ENCODE measurements around the gene CD34.

CD34 gene

DNA sequence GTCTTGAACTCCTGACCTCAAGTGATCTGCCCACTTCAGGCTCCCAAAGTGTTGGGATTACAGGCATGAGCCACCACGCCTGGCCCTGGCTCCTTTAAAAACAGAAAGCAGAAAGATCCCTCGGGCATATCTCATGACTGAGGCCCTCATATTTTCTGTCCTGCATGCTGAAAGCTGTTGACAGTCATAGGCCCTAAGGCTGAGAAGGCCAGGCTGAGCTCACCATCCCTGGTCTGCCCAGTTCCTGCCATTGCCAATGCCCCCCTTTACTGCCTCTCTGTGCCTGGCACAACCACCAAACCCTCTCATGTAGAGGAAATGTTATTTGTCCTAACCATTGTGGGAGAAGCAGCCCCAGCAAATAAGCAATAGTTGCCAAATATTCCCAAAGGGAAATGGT lies 12.7 kb downstream of the CD34 start:
- H3K27me3 ChIP-seq (ENCODE audit: insufficient read depth, low read length), result no peaks in the 10 kb centered on the region
- H3K4me1 ChIP-seq (ENCODE audit: control insufficient read depth, insufficient read depth, low read length, unreplicated experiment), result no peaks in the 10 kb centered on the region
- H3K36me3 ChIP-seq (ENCODE audit: insufficient read depth, low read length), result no peaks in the 10 kb centered on the region
- no peak overlapping the region for H2AFZ ChIP-seq (ENCODE audit: low read length, unreplicated experiment)
- H3K79me2 ChIP-seq (ENCODE audit: control insufficient read depth, insufficient read depth, low read length, unreplicated experiment), result no peaks in the 10 kb centered on the region
- H3K4me3 ChIP-seq (ENCODE audit: low read depth, low read length), result no peak overlapping the region
- H3K27ac ChIP-seq (ENCODE audit: low read depth, low read length), result no peak overlapping the region

DNA sequence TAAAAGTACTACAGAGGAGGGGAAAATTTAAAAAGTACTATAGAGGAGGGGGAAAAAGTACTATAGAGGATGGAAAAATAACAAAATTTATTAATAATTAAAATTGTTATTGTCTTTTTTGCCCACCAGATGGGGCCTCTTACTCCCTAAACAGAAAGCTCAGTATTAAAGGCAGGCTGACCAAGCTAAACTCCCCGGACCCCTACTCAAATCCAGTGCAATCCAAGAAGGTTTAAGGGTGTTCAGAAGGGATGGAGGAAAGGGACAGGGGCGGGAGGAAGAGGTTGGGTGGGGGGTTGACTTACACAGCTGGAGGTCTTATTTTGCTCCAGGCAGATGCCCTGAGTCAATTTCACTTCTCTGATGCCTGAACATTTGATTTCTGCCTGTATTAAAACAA lies 13.7 kb downstream of the CD34 start:
- Histone ChIP-seq H3K27ac (ENCODE audit: low read depth, low read length) (no peak overlapping the region), H3K4me3 (ENCODE audit: low read depth, low read length) (no peak overlapping the region), H3K4me1 (ENCODE audit: control insufficient read depth, insufficient read depth, low read length, unreplicated experiment) (no peaks in the 10 kb centered on the region), H2AFZ (ENCODE audit: low read length, unreplicated experiment) (no peak overlapping the region), H3K36me3 (ENCODE audit: insufficient read depth, low read length) (no peaks in the 10 kb centered on the region), H3K27me3 (ENCODE audit: insufficient read depth, low read length) (no peaks in the 10 kb centered on the region), H3K79me2 (ENCODE audit: control insufficient read depth, insufficient read depth, low read length, unreplicated experiment) (no peaks in the 10 kb centered on the region)

DNA sequence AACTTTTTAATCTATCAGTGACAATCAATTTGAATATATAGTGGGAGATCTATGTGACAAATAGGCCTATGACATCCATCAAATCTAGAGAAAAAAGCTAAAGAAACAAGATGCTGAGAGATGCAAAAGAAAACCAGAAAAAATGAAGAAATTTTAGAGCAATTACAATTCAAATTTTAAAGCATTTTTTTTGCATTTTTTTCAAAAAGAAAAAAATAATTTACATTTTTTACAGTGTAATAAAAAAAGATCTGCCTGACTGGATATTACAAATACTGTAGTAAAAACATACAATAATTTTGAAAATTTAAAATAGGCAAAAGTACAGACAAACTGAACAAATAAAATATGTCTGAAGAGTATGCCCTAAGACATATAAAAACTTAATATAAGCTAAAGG lies 14.4 kb downstream of the CD34 start:
- H3K36me3 ChIP-seq (ENCODE audit: insufficient read depth, low read length), result no peaks in the 10 kb centered on the region
- no peak overlapping the region for H3K27ac ChIP-seq (ENCODE audit: low read depth, low read length)
- H3K4me3 ChIP-seq (ENCODE audit: low read depth, low read length), result no peak overlapping the region
- H2AFZ ChIP-seq (ENCODE audit: low read length, unreplicated experiment), result peak overlapping the region; percentile 13
- H3K79me2 ChIP-seq (ENCODE audit: control insufficient read depth, insufficient read depth, low read length, unreplicated experiment), result no peaks in the 10 kb centered on the region
- no peaks in the 10 kb centered on the region for H3K27me3 ChIP-seq (ENCODE audit: insufficient read depth, low read length)
- H3K4me1 ChIP-seq (ENCODE audit: control insufficient read depth, insufficient read depth, low read length, unreplicated experiment), result peaks cover under 1% of the 10 kb centered on the region

DNA sequence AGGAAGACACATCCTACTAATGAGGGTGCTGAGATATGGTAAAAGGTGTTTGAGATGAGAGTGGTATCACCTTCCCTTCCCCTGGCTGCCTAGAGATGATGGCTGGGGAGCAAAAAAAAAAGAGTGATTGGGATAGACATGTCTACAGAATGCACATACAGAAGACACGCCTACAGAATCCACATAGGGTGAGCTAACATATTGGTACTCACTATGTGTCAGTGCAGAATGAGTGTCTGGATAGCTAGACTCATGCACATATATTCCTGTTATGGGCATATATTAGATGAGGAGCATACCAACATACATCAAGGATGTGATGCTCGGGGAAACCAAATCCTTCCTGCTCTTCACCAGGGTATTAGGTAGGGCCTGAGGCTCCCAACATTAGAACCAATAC lies 16.2 kb downstream of the CD34 start:
- Histone ChIP-seq H3K27ac (ENCODE audit: low read depth, low read length) (no peak overlapping the region), H3K4me3 (ENCODE audit: low read depth, low read length) (no peak overlapping the region), H3K27me3 (ENCODE audit: insufficient read depth, low read length) (no peaks in the 10 kb centered on the region), H3K36me3 (ENCODE audit: insufficient read depth, low read length) (no peaks in the 10 kb centered on the region), H3K79me2 (ENCODE audit: control insufficient read depth, insufficient read depth, low read length, unreplicated experiment) (no peaks in the 10 kb centered on the region), H3K4me1 (ENCODE audit: control insufficient read depth, insufficient read depth, low read length, unreplicated experiment) (peaks cover 19% of the 10 kb centered on the region), H2AFZ (ENCODE audit: low read length, unreplicated experiment) (no peak overlapping the region)

DNA sequence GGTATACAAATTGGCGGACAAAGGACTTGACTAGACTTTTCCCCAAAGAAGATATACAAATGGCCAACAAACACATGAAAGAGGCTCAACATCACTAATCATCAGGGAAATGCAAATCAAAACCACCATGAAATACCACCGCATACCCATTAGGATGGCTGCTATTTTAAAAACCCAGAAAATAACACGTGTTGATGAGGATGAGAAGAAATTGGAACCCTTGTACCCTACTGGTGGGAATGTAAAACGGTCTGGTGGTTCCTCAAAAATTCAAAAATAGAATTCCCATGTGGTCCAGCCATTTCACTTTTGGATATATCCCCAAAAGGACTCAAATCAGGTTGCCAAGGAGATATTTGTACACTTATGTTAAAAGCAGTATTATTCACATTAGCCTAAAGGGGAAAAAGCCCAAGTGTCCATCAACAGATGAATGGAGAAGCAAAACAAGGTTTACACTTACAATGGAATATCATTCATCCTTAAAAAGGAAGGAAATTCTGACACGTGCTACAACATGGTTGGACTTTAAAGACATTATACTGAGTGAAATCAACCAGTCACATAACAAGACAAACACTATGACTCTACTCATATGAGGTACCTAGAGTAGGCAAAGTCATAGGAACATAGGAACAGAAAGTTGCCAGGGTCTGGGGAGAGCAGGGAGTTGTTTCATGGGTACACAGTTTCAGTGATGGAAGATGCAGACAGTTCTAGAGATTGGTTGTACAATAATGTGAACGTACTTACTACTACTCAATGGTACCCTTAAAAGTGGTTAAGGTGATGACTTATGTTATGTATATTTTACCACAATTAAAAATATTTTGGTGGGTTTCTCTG lies 17.0 kb downstream of the CD34 start:
- Histone ChIP-seq H3K27me3 (ENCODE audit: insufficient read depth, low read length) (no peaks in the 10 kb centered on the region), H3K36me3 (ENCODE audit: insufficient read depth, low read length) (no peaks in the 10 kb centered on the region), H3K4me1 (ENCODE audit: control insufficient read depth, insufficient read depth, low read length, unreplicated experiment) (peaks cover 26% of the 10 kb centered on the region), H3K27ac (ENCODE audit: low read depth, low read length) (no peak overlapping the region), H2AFZ (ENCODE audit: low read length, unreplicated experiment) (no peak overlapping the region), H3K79me2 (ENCODE audit: control insufficient read depth, insufficient read depth, low read length, unreplicated experiment) (no peaks in the 10 kb centered on the region), H3K4me3 (ENCODE audit: low read depth, low read length) (no peak overlapping the region)

DNA sequence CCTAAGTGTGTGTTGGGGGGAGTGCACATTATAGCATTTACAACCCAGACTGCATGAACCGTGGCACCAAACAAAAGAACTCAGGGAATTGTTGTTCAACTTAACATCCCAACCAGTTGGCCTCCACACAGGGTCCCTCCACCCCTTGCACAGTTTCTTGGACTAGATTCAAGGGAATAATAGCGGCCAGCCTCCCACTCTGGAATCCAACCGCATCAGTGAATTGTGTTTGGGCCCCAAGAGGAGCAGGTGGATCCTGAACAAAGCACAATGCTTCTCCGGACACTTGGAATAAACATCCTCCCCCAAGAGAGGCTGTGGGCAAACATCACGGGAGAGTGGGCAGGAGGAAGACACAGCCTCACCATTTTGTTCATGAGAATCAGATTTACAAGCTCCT lies 18.2 kb downstream of the CD34 start:
- H3K79me2 ChIP-seq (ENCODE audit: control insufficient read depth, insufficient read depth, low read length, unreplicated experiment), result no peaks in the 10 kb centered on the region
- no peak overlapping the region for H2AFZ ChIP-seq (ENCODE audit: low read length, unreplicated experiment)
- H3K27me3 ChIP-seq (ENCODE audit: insufficient read depth, low read length), result no peaks in the 10 kb centered on the region
- H3K4me3 ChIP-seq (ENCODE audit: low read depth, low read length), result no peak overlapping the region
- peaks cover 37% of the 10 kb centered on the region for H3K4me1 ChIP-seq (ENCODE audit: control insufficient read depth, insufficient read depth, low read length, unreplicated experiment)
- H3K36me3 ChIP-seq (ENCODE audit: insufficient read depth, low read length), result no peaks in the 10 kb centered on the region
- H3K27ac ChIP-seq (ENCODE audit: low read depth, low read length), result no peak overlapping the region

DNA sequence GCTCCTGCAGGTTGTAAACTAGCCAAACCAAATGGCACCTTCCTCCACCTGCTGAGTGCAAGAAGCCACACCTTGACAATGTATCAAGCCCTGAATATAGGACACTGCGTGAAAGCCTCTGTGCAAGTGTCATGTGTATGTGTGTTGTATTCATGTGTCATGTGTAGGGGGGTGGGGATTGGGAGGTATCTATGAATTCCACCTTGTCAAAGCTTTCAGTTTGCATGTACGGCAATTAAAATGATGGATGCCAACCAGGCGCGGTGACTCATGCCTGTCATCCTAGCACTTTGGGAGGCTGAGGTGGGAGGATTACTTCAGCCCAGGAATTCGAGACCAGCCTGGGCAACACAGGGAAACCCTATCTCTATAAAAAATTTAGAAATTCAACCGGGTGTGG lies 19.8 kb downstream of the CD34 start:
- H2AFZ ChIP-seq (ENCODE audit: low read length, unreplicated experiment), result no peak overlapping the region
- no peaks in the 10 kb centered on the region for H3K79me2 ChIP-seq (ENCODE audit: control insufficient read depth, insufficient read depth, low read length, unreplicated experiment)
- H3K27me3 ChIP-seq (ENCODE audit: insufficient read depth, low read length), result no peaks in the 10 kb centered on the region
- no peaks in the 10 kb centered on the region for H3K36me3 ChIP-seq (ENCODE audit: insufficient read depth, low read length)
- H3K27ac ChIP-seq (ENCODE audit: low read depth, low read length), result peak overlapping the region; percentile 93
- H3K4me1 ChIP-seq (ENCODE audit: control insufficient read depth, insufficient read depth, low read length, unreplicated experiment), result peaks cover 37% of the 10 kb centered on the region
- H3K4me3 ChIP-seq (ENCODE audit: low read depth, low read length), result no peak overlapping the region

DNA sequence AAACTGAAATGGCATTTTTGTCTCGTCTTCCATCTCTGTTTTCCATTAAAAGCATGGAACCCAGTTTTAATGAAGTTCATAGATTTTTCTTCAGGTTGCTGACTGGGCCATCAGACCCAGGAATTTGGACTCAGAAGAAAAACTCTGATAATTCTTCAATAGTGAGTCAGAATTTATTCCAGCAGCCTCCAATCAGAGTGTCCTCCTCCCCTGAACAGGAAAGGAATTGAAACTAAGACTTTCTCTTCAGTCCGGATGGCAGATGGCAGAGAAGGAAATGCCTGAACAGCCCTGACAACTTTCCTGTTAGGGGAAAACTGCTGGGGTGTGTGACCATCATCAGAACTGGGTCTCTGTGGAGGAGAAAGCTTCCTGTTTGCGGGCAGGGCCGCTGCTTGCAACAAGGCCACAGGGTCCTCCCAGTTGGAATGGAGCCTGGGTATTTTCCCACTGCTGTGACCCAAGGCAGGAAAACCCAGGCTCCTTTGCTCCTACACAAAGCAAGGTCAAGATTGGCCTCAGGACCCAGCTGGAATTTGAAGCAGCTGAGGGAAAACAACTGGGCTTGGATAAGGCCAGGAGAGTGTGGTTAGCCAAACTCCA lies 20.7 kb downstream of the CD34 start:
- H3K4me3 ChIP-seq (ENCODE audit: low read depth, low read length), result peak overlapping the region; percentile 56
- peak overlapping the region; percentile 85 for H2AFZ ChIP-seq (ENCODE audit: low read length, unreplicated experiment)
- H3K27me3 ChIP-seq (ENCODE audit: insufficient read depth, low read length), result no peaks in the 10 kb centered on the region

DNA sequence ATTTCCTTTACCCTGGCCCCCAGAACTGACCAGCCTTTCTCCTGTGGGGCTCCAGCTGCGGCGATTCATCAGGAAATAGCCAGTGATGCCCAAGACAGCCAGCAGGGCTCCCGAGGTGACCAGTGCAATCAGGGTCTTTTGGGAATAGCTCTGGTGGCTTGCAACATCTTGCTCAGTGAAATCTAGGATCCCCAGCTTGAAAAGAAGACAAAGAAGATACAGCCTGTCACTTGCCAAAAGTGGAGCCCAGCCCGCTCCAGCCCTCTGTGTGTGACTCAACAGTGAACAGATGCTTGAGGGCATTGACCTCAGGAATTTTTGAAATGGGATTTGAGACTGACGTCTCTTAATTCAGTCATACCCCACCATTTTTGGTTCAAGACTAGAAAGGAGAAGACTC lies 22.3 kb downstream of the CD34 start:
- Histone ChIP-seq H3K79me2 (ENCODE audit: control insufficient read depth, insufficient read depth, low read length, unreplicated experiment) (no peaks in the 10 kb centered on the region), H2AFZ (ENCODE audit: low read length, unreplicated experiment) (peak overlapping the region; percentile 75), H3K4me3 (ENCODE audit: low read depth, low read length) (no peak overlapping the region), H3K27me3 (ENCODE audit: insufficient read depth, low read length) (no peaks in the 10 kb centered on the region), H3K36me3 (ENCODE audit: insufficient read depth, low read length) (no peaks in the 10 kb centered on the region), H3K4me1 (ENCODE audit: control insufficient read depth, insufficient read depth, low read length, unreplicated experiment) (peaks cover 45% of the 10 kb centered on the region), H3K27ac (ENCODE audit: low read depth, low read length) (peak overlapping the region; percentile 93)

More for the DNA sequence above, 20.7 kb downstream of the CD34 start:
- H3K27ac ChIP-seq (ENCODE audit: low read depth, low read length), result peak overlapping the region; percentile 93
- no peaks in the 10 kb centered on the region for H3K79me2 ChIP-seq (ENCODE audit: control insufficient read depth, insufficient read depth, low read length, unreplicated experiment)
- no peaks in the 10 kb centered on the region for H3K36me3 ChIP-seq (ENCODE audit: insufficient read depth, low read length)
- H3K4me1 ChIP-seq (ENCODE audit: control insufficient read depth, insufficient read depth, low read length, unreplicated experiment), result peaks cover 40% of the 10 kb centered on the region

DNA sequence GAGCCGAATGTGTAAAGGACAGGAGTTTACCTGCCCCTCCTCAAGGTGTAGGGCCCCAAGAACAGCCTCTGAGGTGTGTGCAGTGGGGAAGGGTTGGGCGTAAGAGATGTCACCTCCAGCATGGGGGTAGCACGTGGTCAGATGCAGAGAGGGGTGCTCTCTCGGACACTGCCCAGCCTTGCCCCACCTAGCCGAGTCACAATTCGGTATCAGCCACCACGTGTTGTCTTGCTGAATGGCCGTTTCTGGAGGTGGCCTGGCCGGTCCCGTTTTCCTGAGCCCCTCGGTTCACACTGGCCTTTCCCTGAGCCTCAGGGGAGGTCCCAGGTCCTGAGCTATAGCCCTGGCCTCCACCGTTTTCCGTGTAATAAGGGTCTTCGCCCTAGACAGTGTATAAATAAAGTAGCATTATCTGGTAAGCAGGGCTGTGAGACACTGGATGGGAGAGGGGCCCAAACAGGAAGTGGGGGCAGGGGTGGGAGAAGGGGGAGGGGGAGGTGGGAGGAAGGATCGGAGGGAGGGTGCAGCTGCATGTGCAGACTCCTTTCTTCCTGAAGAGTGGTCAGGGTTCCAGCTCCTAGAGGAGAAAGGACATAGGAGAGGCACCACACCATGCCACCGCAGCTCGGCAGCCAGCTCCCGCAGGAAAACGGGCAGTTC lies 23.3 kb downstream of the CD34 start:
- Histone ChIP-seq H3K4me3 (ENCODE audit: low read depth, low read length) (no peak overlapping the region), H3K4me1 (ENCODE audit: control insufficient read depth, insufficient read depth, low read length, unreplicated experiment) (peaks cover 45% of the 10 kb centered on the region), H3K27me3 (ENCODE audit: insufficient read depth, low read length) (no peaks in the 10 kb centered on the region), H3K27ac (ENCODE audit: low read depth, low read length) (no peak overlapping the region), H3K79me2 (ENCODE audit: control insufficient read depth, insufficient read depth, low read length, unreplicated experiment) (no peaks in the 10 kb centered on the region), H3K36me3 (ENCODE audit: insufficient read depth, low read length) (no peaks in the 10 kb centered on the region), H2AFZ (ENCODE audit: low read length, unreplicated experiment) (no peak overlapping the region)

All from ACC112 (cell line).